Left renal pelvis (tissue), 4 donors: Measurements from ENCODE around the gene LRRC17. TPM values are rescaled to one million over a fixed set of nuclear protein-coding genes. Genes with fewer than 3 reads are reported as not detected.

ENCODE experiments used
- DNase-seq, 4 donors: peaks; one replicate each; pipeline ENCODE4 v3.0.0-alpha.2; 2013; ENCODE audit warnings: low read depth in 4 of 4, low spot score in 3 of 4
- polyA plus RNA-seq, 4 donors: library from polyadenylated mRNA; unstranded; fragments of 120-200 nt; gene quantifications; one replicate each; pipeline ENCODE4 v1.2.1, GENCODE V29; 2013; ENCODE audit not compliant: insufficient read length in 4 of 4

Gene LRRC17
- polyA plus RNA-seq = 100 to 1,000 TPM in 2 of 4 donors, 10 to 100 TPM in 2; 64.3 to 181 (median 104) TPM

DNA sequence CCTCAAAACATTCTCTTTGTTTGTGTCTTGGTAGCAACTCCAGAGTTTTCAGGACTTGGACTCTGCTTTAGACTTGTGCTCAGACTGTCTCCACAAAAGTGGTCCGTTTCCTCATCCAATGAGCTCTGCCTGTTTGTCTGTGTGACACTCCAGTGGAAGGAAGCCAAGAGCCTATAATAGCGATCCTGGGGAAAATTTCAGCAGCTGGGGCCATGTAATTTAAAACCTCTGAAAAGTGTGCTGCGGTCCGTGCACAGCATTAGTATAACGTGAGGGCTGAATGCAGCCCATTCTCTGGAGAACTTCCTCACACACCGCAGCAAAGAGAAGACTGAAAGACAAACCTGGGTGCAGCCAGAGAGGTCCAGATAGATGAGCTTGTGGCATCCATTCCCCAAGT, at the start of gene LRRC17:
TSS of gene LRRC17 (plus strand) at position 259 of the 400 bp plus-strand sequence. CDS start 20,914 bp downstream, outside the sequence.
- peak; percentile 75 to 87 (median 80) for DNase-seq

- no peak for DNase-seq
These were observed 47.8 kb upstream of the LRRC17 start for GRCh38 chr7:102864958-102865357.

DNA sequence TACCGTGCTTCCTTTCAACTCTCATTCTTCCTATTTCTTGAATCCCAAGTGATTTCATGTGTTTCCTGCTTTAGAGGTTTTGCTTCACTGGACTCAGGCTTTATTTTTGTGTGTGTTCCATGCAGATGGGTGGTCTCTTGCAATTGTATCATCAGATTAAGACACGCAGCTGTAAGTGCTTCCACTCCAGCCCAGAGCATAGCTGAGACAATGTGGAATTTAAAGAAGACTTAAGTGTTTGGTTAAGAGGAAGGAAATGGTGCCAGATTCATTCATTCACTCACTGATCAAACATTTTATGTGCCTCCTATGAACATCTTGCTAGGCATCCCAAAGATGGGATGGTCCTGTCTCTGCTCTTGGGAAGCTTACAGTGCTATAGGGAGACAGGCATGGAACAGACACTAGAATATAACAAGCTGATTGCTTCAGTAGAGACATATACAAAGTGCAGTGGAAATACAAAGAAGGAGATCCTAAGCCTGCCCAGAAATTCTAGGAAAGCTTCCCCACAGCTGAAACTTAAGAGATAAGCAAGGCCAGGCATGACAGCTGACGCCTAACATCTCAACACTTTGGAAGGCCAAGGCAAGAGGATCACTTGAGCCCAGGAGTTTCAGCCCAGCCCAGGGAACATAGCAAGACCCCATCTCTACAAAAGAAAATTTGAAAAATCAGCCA, 46.1 kb upstream of the LRRC17 start:
- no peak for DNase-seq

GRCh38 chr7:102869195-102869594, 43.6 kb upstream of the LRRC17 start:
- DNase-seq = no peak

GRCh38 chr7:102872460-102872859, 40.3 kb upstream of the LRRC17 start:
- no peak for DNase-seq

GRCh38 chr7:102873470-102874165, 39.2 kb upstream of the LRRC17 start:
- no peak for DNase-seq

DNA sequence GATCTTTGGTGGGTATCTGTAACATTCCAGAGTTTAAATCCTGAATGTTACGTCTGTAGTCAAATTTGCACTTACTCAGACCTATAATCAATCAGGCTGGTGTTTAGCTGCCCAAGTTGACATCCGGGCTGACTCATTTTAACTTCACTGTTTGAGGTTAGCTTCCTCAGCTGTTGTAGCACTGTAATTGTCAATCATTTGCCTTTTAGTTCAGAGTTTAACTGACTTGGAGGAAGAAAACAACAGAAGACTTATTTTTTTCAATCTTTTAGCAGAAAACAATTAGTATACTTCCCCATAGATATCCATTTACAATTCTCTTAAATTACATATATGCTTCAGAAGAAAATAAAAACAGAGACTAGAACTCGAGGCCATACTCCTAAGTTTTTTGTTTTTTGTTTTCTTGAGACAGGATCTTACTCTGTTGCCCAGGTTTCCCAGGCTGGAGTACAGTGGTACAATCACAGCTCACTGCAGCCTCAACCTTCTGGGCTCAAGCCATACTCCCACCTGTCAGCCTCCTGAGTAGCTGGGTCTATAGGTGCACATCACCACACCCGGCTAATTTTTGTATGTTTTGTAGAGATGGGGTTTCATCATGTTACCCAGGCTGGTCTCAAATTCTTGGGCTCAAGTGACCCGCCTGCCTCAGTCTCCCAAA, 38.5 kb upstream of the LRRC17 start:
- DNase-seq = no peak

- no peak for DNase-seq
These were observed 37.8 kb upstream of the LRRC17 start for GRCh38 chr7:102874966-102875365.

DNA sequence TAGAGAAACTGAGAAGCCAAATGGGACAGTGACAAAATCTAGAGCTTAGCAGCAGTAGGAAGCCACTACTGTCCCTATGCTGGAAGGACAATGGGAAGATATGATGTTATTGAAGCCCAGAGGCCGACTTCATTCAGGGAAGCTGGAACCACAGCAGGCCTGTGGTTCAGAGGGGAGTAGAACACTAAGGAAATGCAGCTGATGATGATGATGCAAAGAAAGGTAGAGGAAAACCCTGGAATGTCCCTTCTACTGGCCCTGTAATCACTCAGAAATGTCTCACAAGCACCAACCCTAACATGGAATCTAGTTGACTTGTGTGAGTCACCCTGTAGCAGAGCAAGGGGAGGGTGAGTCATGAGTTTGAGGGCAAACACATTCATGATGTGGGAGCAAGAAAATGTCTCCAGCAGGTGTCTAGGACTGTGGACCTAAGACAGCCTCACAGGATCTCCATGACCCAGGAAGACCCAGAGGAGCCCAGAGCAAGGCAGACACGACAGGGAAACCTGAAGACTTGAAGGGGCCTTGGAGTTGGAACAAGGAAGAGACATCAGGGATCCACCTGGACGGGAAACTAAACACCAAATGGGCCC, 37.0 kb upstream of the LRRC17 start:
- DNase-seq = no peak

- no peak for DNase-seq
These were observed 29.5 kb upstream of the LRRC17 start for GRCh38 chr7:102883098-102883860.

GRCh38 chr7:102888561-102889233, 24.1 kb upstream of the LRRC17 start:
- DNase-seq = no peak

- DNase-seq = no peak
These were observed 22.9 kb upstream of the LRRC17 start for GRCh38 chr7:102889851-102890250.

DNA sequence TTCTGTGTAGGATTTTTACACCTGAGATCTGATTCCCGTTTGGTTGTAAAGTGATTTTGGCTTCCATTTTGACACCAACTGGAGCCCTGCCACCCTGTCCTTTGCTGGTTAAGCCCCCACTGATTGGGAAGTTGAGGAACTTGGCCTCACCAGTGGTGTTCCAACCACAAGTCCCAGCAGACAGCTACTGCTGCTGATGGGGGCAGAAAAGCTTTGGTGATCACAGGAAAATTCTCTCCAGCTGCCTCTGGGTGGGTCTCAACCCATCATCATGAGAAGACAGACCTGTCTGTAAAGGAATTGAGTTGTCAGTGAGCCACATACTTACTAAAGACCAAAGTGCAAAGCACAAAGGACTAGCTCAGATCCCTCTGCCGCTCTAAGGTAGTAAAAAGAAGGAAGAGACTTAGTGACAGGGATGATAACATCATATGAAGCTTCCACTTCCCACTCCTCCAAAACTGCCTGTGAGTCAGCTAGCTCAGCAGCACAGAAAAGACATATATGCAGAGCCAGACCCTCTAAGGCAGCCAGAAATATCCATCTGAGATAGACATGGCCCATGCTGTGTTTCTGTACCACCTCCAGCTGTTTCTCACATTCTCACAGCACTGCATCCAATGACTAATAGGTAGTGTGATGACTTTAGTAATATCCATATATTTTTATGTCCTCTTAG, 22.4 kb upstream of the LRRC17 start:
- no peak for DNase-seq

- no peak for DNase-seq
These were observed 21.7 kb upstream of the LRRC17 start for GRCh38 chr7:102890971-102891692.

GRCh38 chr7:102891693-102892261, 21.0 kb upstream of the LRRC17 start:
- DNase-seq = no peak

DNA sequence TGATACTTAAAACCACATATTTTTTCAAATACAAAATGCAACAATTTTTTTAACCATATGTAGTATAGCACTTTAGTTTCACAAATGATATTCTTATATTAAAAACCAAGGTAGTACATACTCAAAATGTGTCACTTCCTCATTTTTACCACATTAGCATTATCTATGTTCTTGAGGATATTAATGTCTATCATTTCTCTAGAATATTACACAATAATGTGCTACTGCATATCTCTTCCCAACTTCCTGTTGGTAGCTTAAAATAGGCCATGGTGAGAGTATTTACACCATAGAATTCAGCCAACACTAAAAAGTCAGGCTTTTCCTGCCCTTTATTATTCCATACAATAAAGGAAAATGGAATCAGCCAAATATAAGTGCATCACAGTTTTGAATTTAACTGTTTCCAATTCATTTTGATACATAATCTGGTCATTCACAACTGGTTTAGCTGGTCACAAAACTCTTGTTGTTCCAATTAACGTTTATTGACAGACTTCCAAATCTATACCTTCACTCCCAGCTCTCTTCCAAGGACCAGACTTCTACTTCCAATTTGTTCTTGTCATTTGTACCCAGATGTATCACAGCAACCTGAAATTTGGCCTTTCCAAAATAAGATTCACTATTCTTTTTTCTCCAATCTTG, 20.0 kb upstream of the LRRC17 start:
- no peak for DNase-seq

- DNase-seq = no peak
These were observed 17.2 kb upstream of the LRRC17 start for GRCh38 chr7:102895602-102896001.

GRCh38 chr7:102896585-102896984, 16.2 kb upstream of the LRRC17 start:
- no peak for DNase-seq
